ENCODE measurements around the gene ZNF319. TPM values are rescaled to one million over a fixed set of nuclear protein-coding genes. Genes with fewer than 3 reads are reported as not detected.

ZNF319 gene
- total and polyA plus RNA-seq, 10 of the 15 experiments (the other 5 are each of a cell fraction or from before 2014, with no cell fraction given), result 0.29 to 7.4 (median 1.7) TPM

DNA sequence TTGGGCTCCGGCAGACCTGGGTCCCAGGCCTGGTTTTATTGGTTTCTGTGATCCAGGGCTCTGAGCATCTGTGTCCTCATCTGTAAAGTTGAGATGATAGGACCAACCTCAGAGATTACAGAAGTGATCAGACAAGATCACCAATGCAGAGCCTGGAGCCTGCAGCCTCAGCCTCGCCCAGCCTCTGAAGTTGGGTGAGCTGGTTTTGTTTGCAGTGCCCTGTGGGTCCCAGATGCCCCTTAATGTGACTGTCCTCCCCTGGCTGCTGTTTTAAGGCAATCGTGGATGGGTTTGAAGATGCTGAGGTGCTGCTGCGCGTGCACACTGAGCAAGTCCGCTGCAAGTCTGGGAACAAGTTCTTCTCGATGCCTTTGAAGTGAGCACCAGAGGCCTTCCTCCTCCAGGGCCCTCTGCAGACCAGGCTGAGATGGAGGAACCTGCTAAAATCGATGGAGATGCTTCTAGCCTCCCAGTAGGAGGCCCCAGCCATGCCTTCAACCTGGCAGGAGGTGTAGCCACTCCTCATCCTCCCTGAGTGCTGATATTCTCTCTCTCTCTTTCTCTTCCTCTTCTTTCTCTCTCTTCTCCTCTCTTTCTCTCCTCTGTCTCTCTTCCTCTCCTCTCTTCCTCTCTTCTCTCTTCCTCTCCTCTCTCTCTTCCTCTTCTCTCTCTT is 19.5 kb upstream of the ZNF319 start:
- ChIA-PET RAD21 (ENCODE audit: unreplicated experiment) (interaction anchor here (0.9 to 1.7 kb wide), 4 partner anchors 87 to 317 kb away, joined by 3 to 7 read pairs (median 4); no protein-coding TSS in a partner anchor), POLR2A (no interaction called here), CTCF (interaction anchor here (0.6 to 2.5 kb wide), 10 partner anchors 11 to 287 kb away, joined by 3 to 19 read pairs (median 4); a partner anchor contains a TSS), SMC1A (ENCODE audit: uncharacterized antibody, unreplicated experiment) (interaction anchor here (0.8 to 1.8 kb wide), 2 partner anchors 102 to 106 kb away, joined by 5 to 7 read pairs; no protein-coding TSS in a partner anchor)
- intact Hi-C loops (cut with micrococcal nuclease; ENCODE audit: unreplicated experiment), result loop anchor here (2.0 to 10.0 kb wide), 4 partner anchors 103 to 467 kb away; partner anchors contain the start of gene CSNK2A2
- Histone ChIP-seq H3K27ac (ENCODE audit: control insufficient read depth, insufficient read depth) (no peak overlapping the region), H3K4me3 (no peak overlapping the region), H3K9ac (ENCODE audit: control insufficient read depth, insufficient read depth, low read length) (no peak overlapping the region), H3K4me2 (ENCODE audit: control insufficient read depth, insufficient read depth) (no peak overlapping the region), H4K20me1 (ENCODE audit: control insufficient read depth, insufficient read depth) (no peaks in the 10 kb centered on the region), H3K27me3 (replicated peaks in 1 of 2; ENCODE audit: control insufficient read depth in 2 of 2, insufficient read depth in 2 of 2, low read length in 1 of 2) (no peaks in the 10 kb centered on the region; a peak in 1 of 4 replicates), H2AFZ (ENCODE audit: control insufficient read depth, low read depth, low read length) (no peak overlapping the region), H3K9me3 (replicated peaks; ENCODE audit: control insufficient read depth, insufficient read depth, low read length) (no peaks in the 10 kb centered on the region), H3K36me3 (ENCODE audit: control insufficient read depth in 2 of 2, insufficient read depth in 2 of 2, low read length in 1 of 2) (peaks cover 0 to 2% of the 10 kb centered on the region in 2 experiments; a peak in 3 of 4 replicates), H3K4me1 (ENCODE audit: control insufficient read depth, insufficient read depth, low read length) (no peaks in the 10 kb centered on the region; the same call in 1 of the 2 replicates), H3K79me2 (ENCODE audit: control insufficient read depth, insufficient read depth, low read length) (no peaks in the 10 kb centered on the region)
- no peak for TF ChIP-seq POLR2A (IDR thresholded peaks at IDR 0.05; ENCODE audit: low read depth, low read length)
- BruUV-seq (replicated peaks), result no TSS peak
- FAIRE-seq (no peak), DNase-seq (ENCODE audit: low read depth, low spot score) (no peak), ATAC-seq (no peak)
- in situ Hi-C loops (cut with MboI), result loop anchor here (5.0 kb wide), 1 partner anchor 107 kb away; the partner anchor contains the start of gene CFAP20
- WGBS (ENCODE audit: insufficient coverage, insufficient replicate concordance, low lambda C conversion rate, missing lambda C conversion rate), result 83% methylated on average over 8 of the region's 8 CpGs

DNA sequence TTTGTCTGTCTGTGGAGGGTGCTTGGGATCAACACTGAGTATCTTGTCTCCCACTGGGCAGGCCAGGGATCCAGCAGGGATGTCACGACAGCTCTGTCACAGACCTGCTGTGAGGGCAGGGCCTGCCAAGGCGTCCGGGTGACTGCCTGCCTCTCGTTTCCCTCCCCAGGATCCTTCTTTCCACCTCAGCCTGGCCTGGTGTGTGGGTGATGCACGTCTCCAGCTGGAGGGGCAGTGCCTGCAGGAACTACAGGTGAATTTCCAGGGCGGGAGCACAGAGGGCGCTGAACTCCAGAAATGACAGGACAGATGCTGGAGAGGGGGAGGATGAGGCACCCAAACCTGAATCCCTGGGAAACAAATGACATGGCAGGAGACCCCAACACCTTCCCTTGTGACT is 18.3 kb upstream of the ZNF319 start:
- SMC1A ChIA-PET (ENCODE audit: uncharacterized antibody, unreplicated experiment), result interaction anchor here (1.8 kb wide), 1 partner anchor 107 kb away, joined by 7 read pairs; no protein-coding TSS in a partner anchor
- BruUV-seq (replicated peaks), result no TSS peak
- H2AFZ ChIP-seq (ENCODE audit: control insufficient read depth, low read depth, low read length), result no peak overlapping the region
- CTCF ChIA-PET, result interaction anchor here (0.9 to 2.5 kb wide), 8 partner anchors 10 to 230 kb away, joined by 3 to 19 read pairs (median 5); a partner anchor contains a TSS
- H3K79me2 ChIP-seq (ENCODE audit: control insufficient read depth, insufficient read depth, low read length), result no peaks in the 10 kb centered on the region
- DNase-seq (ENCODE audit: low read depth, low spot score) (no peak), ATAC-seq (no peak), FAIRE-seq (no peak)
- RAD21 ChIA-PET (ENCODE audit: unreplicated experiment), result interaction anchor here (1.3 to 1.7 kb wide), 3 partner anchors 88 to 318 kb away, joined by 3 to 7 read pairs (median 3); no protein-coding TSS in a partner anchor
- in situ Hi-C loops (cut with MboI) (no loop called here), intact Hi-C loops (cut with micrococcal nuclease; ENCODE audit: unreplicated experiment) (no loop called here)
- H3K27ac ChIP-seq (ENCODE audit: control insufficient read depth, insufficient read depth), result no peak overlapping the region
- H3K9me3 ChIP-seq (replicated peaks; ENCODE audit: control insufficient read depth, insufficient read depth, low read length), result no peaks in the 10 kb centered on the region
- TF ChIP-seq PBX3 (IDR thresholded peaks at IDR 0.05; ENCODE audit: insufficient replicate concordance, low read depth, low read length) (no peak), SREBF2 (IDR thresholded peaks at IDR 0.05; ENCODE audit: low read length) (no peak), CTCF (IDR thresholded peaks at IDR 0.05 in 2 of 3, conservative IDR thresholded peaks at IDR 0.05 in 1 of 3; ENCODE audit: control insufficient read depth in 2 of 3, extremely low read depth in 1 of 3, insufficient read depth in 1 of 3, low read depth in 3 of 3, low read length in 3 of 3) (0 out of 6 replicates have a peak, but pooled peaks of 1 of the 3 experiments have one; percentile 7), CHD2 (IDR thresholded peaks at IDR 0.05; ENCODE audit: borderline replicate concordance, low read depth, low read length) (no peak)
- no peaks in the 10 kb centered on the region for H3K4me1 ChIP-seq (ENCODE audit: control insufficient read depth, insufficient read depth, low read length)
- WGBS (ENCODE audit: insufficient coverage, insufficient replicate concordance, low lambda C conversion rate, missing lambda C conversion rate), result 64% methylated on average over 7 of the region's 7 CpGs
- no peaks in the 10 kb centered on the region for H3K27me3 ChIP-seq (replicated peaks in 1 of 2; ENCODE audit: control insufficient read depth in 2 of 2, insufficient read depth in 2 of 2, low read length in 1 of 2)
- H3K36me3 ChIP-seq (ENCODE audit: control insufficient read depth in 2 of 2, insufficient read depth in 2 of 2, low read length in 1 of 2), result peaks cover 0 to 2% of the 10 kb centered on the region in 2 experiments; a peak in 3 of 4 replicates
- H3K4me2 ChIP-seq (ENCODE audit: control insufficient read depth, insufficient read depth), result no peak overlapping the region
- H4K20me1 ChIP-seq (ENCODE audit: control insufficient read depth, insufficient read depth), result no peaks in the 10 kb centered on the region
- no peak overlapping the region for H3K9ac ChIP-seq (ENCODE audit: control insufficient read depth, insufficient read depth, low read length)
- no peak overlapping the region for H3K4me3 ChIP-seq
- POLR2A ChIA-PET, result no interaction called here

Measured in GM12878 (cell line).